Esophagus muscularis mucosa (tissue), 4 donors: ENCODE data around the gene RRBP1. TPM values are rescaled to one million over a fixed set of nuclear protein-coding genes. Genes with fewer than 3 reads are reported as not detected.

ENCODE experiments used
- DNase-seq: peaks from one replicate; pipeline ENCODE4 v3.0.0-alpha.2; 2017; ENCODE audit errors: extremely low spot score
- H3K27ac ChIP-seq, 4 donors: fragments of 200-600 bp; sonication (generic); replicated peaks in 1 of 4; 1 replicate in 3 of 4; 2 replicates in 1 of 4; pipeline ENCODE4 v1.5.1; 2016 to 2019; ENCODE audit warnings: mild to moderate bottlenecking in 1 of 4
- H3K27me3 ChIP-seq, 4 donors: fragments of 200-600 bp; sonication (generic); one replicate each; pipeline versions ENCODE4 v1.5.1 to v1.6.0; 2016 to 2019
- H3K36me3 ChIP-seq, 4 donors: fragments of 200-600 bp; sonication (generic); one replicate each; pipeline ENCODE4 v1.5.1; 2016 to 2019
- H3K4me1 ChIP-seq, 4 donors: fragments of 200-600 bp; sonication (generic); one replicate each; pipeline ENCODE4 v1.5.1; 2016 to 2019
- H3K4me3 ChIP-seq, 4 donors: fragments of 200-600 bp; sonication (generic); 1 replicate in 2 of 4; 2 replicates in 2 of 4; pipeline ENCODE4 v1.5.1; 2016 to 2019; ENCODE audit warnings: mild to moderate bottlenecking in 4 of 4, moderate library complexity in 1 of 4
- H3K9me3 ChIP-seq, 4 donors: fragments of 200-600 bp; sonication (generic); 1 replicate in 3 of 4; 2 replicates in 1 of 4; pipeline ENCODE4 v1.5.1; 2016 to 2019
- CTCF ChIP-seq, 3 experiments: fragments of 200-600 bp in 2 of 3; fragments of 450-650 bp in 1 of 3; sonication (generic) in 2 of 3; IDR thresholded peaks; one replicate each; pipeline ENCODE4 v1.5.1; 2017 to 2019; ENCODE audit warnings: antibody characterized with exemption in 3 of 3, mild to moderate bottlenecking in 2 of 3, moderate library complexity in 1 of 3
- EP300 ChIP-seq: sonication (generic); formaldehyde crosslinking; IDR thresholded peaks from one replicate; pipeline ENCODE4 v1.6.1; 2017; ENCODE audit warnings: antibody characterized with exemption
- POLR2A ChIP-seq: fragments of 450-650 bp; IDR thresholded peaks from one replicate; pipeline ENCODE4 v1.6.1; 2017; ENCODE audit warnings: antibody characterized with exemption, moderate library complexity, mild to moderate bottlenecking, low read depth
- POLR2AphosphoS5 ChIP-seq, 2 donors: sonication (generic); formaldehyde crosslinking; IDR thresholded peaks; one replicate each; pipeline ENCODE4 v1.6.1; 2017; ENCODE audit warnings: antibody characterized with exemption in 2 of 2
- WGBS: methylation state at CpG from one replicate; pipeline ENCODE4 v1.1.5; 2018; 5-methylcytosine and 5-hydroxymethylcytosine counted together
- intact Hi-C: fragments of 100-400 bp; cut with DNase I; formaldehyde crosslinking; loops from one replicate; pipeline ENCODE4 v1.15.1; 2023
- total RNA-seq, 4 donors: library from RNA; depleted of rRNA; stranded (reverse); fragments of >200 nt; gene quantifications; one replicate each; pipeline versions ENCODE4 v1.1.0 to v1.2.1, GENCODE V29; 2016

The RRBP1 gene
- total RNA-seq, 4 donors from 2014 or later = 61.5 to 86.6 (median 65.4) TPM

- Histone ChIP-seq H3K36me3 (peaks cover 47 to 100% (median 95%) of the 10 kb centered on the region in 4 donors), H3K27ac (peak overlapping the region; percentile 34 to 56 (median 42)), H3K4me1 (peaks cover 0 to 18% (median 16%) of the 10 kb centered on the region in 4 donors), H3K9me3 (no peaks in the 10 kb centered on the region), H3K27me3 (no peaks in the 10 kb centered on the region), H3K4me3 (no peak overlapping the region)
- no peak for TF ChIP-seq POLR2A
- intact Hi-C loops = no loop called here
- WGBS = 73% methylated on average over 17 of the region's 18 CpGs
- DNase-seq = no peak
These were observed 55.6 kb downstream of the RRBP1 start for GRCh38 chr20:17626217-17627007.

GRCh38 chr20:17625246-17626051 is 56.6 kb downstream of the RRBP1 start:
- Histone ChIP-seq H3K4me1 (peaks cover 0 to 18% (median 16%) of the 10 kb centered on the region in 4 donors), H3K36me3 (peaks cover 54 to 100% (median 95%) of the 10 kb centered on the region in 4 donors), H3K27me3 (no peaks in the 10 kb centered on the region), H3K27ac (peak overlapping the region; percentile 34 to 56 (median 42)), H3K9me3 (no peaks in the 10 kb centered on the region), H3K4me3 (no peak overlapping the region)
- intact Hi-C loops = no loop called here
- TF ChIP-seq POLR2AphosphoS5 (IDR thresholded peaks at IDR 0.05) (no peak), EP300 (no peak), POLR2A (no peak), CTCF (IDR thresholded peaks at IDR 0.05) (no peak)
- DNase-seq = no peak
- WGBS = 92% methylated on average over 26 of the region's 27 CpGs

- no peak overlapping the region for H3K4me3 ChIP-seq
- peaks cover 58 to 100% (median 96%) of the 10 kb centered on the region in 4 donors for H3K36me3 ChIP-seq
- peaks cover 0 to 18% (median 16%) of the 10 kb centered on the region in 4 donors for H3K4me1 ChIP-seq
- intact Hi-C loops = loop anchor here (5.0 kb wide), 1 partner anchor 102 kb away; no protein-coding TSS in a partner anchor
- WGBS = 92% methylated on average over 11 of the region's 15 CpGs
- no peaks in the 10 kb centered on the region for H3K27me3 ChIP-seq
- H3K27ac ChIP-seq = peak overlapping the region in 1 of 4 donors; percentile 34
- DNase-seq = no peak
- TF ChIP-seq EP300 (no peak), CTCF (IDR thresholded peaks at IDR 0.05) (no peak), POLR2AphosphoS5 (IDR thresholded peaks at IDR 0.05) (no peak), POLR2A (no peak)
- no peaks in the 10 kb centered on the region for H3K9me3 ChIP-seq
These were observed 57.3 kb downstream of the RRBP1 start for GRCh38 chr20:17624551-17625245.

- Histone ChIP-seq H3K27me3 (no peaks in the 10 kb centered on the region), H3K4me3 (no peak overlapping the region), H3K9me3 (no peaks in the 10 kb centered on the region), H3K27ac (no peak overlapping the region), H3K4me1 (peaks cover 0 to 18% (median 16%) of the 10 kb centered on the region in 4 donors), H3K36me3 (peaks cover 64 to 100% (median 96%) of the 10 kb centered on the region in 4 donors)
- DNase-seq = no peak
- TF ChIP-seq POLR2A = no peak
- TF ChIP-seq POLR2AphosphoS5 (IDR thresholded peaks at IDR 0.05) = no peak
- TF ChIP-seq CTCF (IDR thresholded peaks at IDR 0.05) = no peak
- TF ChIP-seq EP300 = no peak
- intact Hi-C loops = loop anchor here (5.0 kb wide), 1 partner anchor 102 kb away; no protein-coding TSS in a partner anchor
- 92% methylated on average over 12 of the region's 12 CpGs for WGBS
These were observed 58.0 kb downstream of the RRBP1 start for GRCh38 chr20:17624070-17624469.
